Measurements from ENCODE around the gene AOPEP.
A peak's percentile ranks its signal among the peaks of the same experiment; 100 is the strongest.

AOPEP gene

GRCh38 chr9:95086564-95086955, 360.1 kb downstream of the AOPEP start:
- H3K4me1 ChIP-seq (ENCODE audit: control insufficient read depth in 1 of 2, insufficient read depth in 2 of 2, low read length in 2 of 2) = peaks cover 6 to 60% of the 10 kb centered on the region in 2 donors
- H3K27ac ChIP-seq (ENCODE audit: low read length) = no peak overlapping the region
- H3K36me3 ChIP-seq (ENCODE audit: control insufficient read depth in 1 of 2, insufficient read depth in 2 of 2, low read length in 2 of 2) = peaks cover 27 to 40% of the 10 kb centered on the region in 2 donors
- H3K9me3 ChIP-seq (ENCODE audit: control insufficient read depth in 1 of 2, low read length in 2 of 2) = no peaks in the 10 kb centered on the region
- no peak overlapping the region for H3K4me3 ChIP-seq (ENCODE audit: low read depth in 1 of 2, low read length in 2 of 2)
- no peaks in the 10 kb centered on the region for H3K27me3 ChIP-seq (ENCODE audit: low read depth, low read length)

- Histone ChIP-seq H3K4me3 (ENCODE audit: low read depth in 1 of 2, low read length in 2 of 2) (no peak overlapping the region), H3K27me3 (ENCODE audit: low read depth, low read length) (no peaks in the 10 kb centered on the region), H3K27ac (ENCODE audit: low read length) (no peak overlapping the region), H3K36me3 (ENCODE audit: control insufficient read depth in 1 of 2, insufficient read depth in 2 of 2, low read length in 2 of 2) (peaks cover 24 to 38% of the 10 kb centered on the region in 2 donors), H3K9me3 (ENCODE audit: control insufficient read depth in 1 of 2, low read length in 2 of 2) (no peaks in the 10 kb centered on the region), H3K4me1 (ENCODE audit: control insufficient read depth in 1 of 2, insufficient read depth in 2 of 2, low read length in 2 of 2) (peaks cover 4 to 63% of the 10 kb centered on the region in 2 donors)
These were observed 361.3 kb downstream of the AOPEP start for GRCh38 chr9:95087659-95088242.

GRCh38 chr9:95088421-95089161, 362.1 kb downstream of the AOPEP start:
- peaks cover 19 to 30% of the 10 kb centered on the region in 2 donors for H3K36me3 ChIP-seq (ENCODE audit: control insufficient read depth in 1 of 2, insufficient read depth in 2 of 2, low read length in 2 of 2)
- H3K4me1 ChIP-seq (ENCODE audit: control insufficient read depth in 1 of 2, insufficient read depth in 2 of 2, low read length in 2 of 2) = peaks cover 4 to 65% of the 10 kb centered on the region in 2 donors
- H3K9me3 ChIP-seq (ENCODE audit: control insufficient read depth in 1 of 2, low read length in 2 of 2) = no peaks in the 10 kb centered on the region
- H3K27ac ChIP-seq (ENCODE audit: low read length) = peak overlapping the region; percentile 7
- H3K4me3 ChIP-seq (ENCODE audit: low read depth in 1 of 2, low read length in 2 of 2) = no peak overlapping the region
- no peaks in the 10 kb centered on the region for H3K27me3 ChIP-seq (ENCODE audit: low read depth, low read length)

- H3K27ac ChIP-seq (ENCODE audit: low read length) = peak overlapping the region; percentile 51
- H3K36me3 ChIP-seq (ENCODE audit: control insufficient read depth in 1 of 2, insufficient read depth in 2 of 2, low read length in 2 of 2) = peaks cover 12 to 28% of the 10 kb centered on the region in 2 donors
These were observed 362.9 kb downstream of the AOPEP start for GRCh38 chr9:95089257-95090022.

GRCh38 chr9:95090023-95090791, 363.7 kb downstream of the AOPEP start:
- Histone ChIP-seq H3K27me3 (ENCODE audit: low read depth, low read length) (no peaks in the 10 kb centered on the region), H3K36me3 (ENCODE audit: control insufficient read depth in 1 of 2, insufficient read depth in 2 of 2, low read length in 2 of 2) (peaks cover 8 to 21% of the 10 kb centered on the region in 2 donors), H3K9me3 (ENCODE audit: control insufficient read depth in 1 of 2, low read length in 2 of 2) (no peaks in the 10 kb centered on the region), H3K4me1 (ENCODE audit: control insufficient read depth in 1 of 2, insufficient read depth in 2 of 2, low read length in 2 of 2) (peaks cover 4 to 71% of the 10 kb centered on the region in 2 donors), H3K4me3 (ENCODE audit: low read depth in 1 of 2, low read length in 2 of 2) (no peak overlapping the region), H3K27ac (ENCODE audit: low read length) (peak overlapping the region; percentile 51)

More at GRCh38 chr9:95089257-95090022, 362.9 kb downstream of the AOPEP start:
- Histone ChIP-seq H3K4me3 (ENCODE audit: low read depth in 1 of 2, low read length in 2 of 2) (no peak overlapping the region), H3K9me3 (ENCODE audit: control insufficient read depth in 1 of 2, low read length in 2 of 2) (no peaks in the 10 kb centered on the region), H3K4me1 (ENCODE audit: control insufficient read depth in 1 of 2, insufficient read depth in 2 of 2, low read length in 2 of 2) (peaks cover 4 to 71% of the 10 kb centered on the region in 2 donors), H3K27me3 (ENCODE audit: low read depth, low read length) (no peaks in the 10 kb centered on the region)

GRCh38 chr9:95090871-95091577, 364.5 kb downstream of the AOPEP start:
- H3K27ac ChIP-seq (ENCODE audit: low read length) = peak overlapping the region; percentile 51
- no peaks in the 10 kb centered on the region for H3K27me3 ChIP-seq (ENCODE audit: low read depth, low read length)
- H3K4me1 ChIP-seq (ENCODE audit: control insufficient read depth in 1 of 2, insufficient read depth in 2 of 2, low read length in 2 of 2) = peaks cover 4 to 72% of the 10 kb centered on the region in 2 donors
- H3K36me3 ChIP-seq (ENCODE audit: control insufficient read depth in 1 of 2, insufficient read depth in 2 of 2, low read length in 2 of 2) = peaks cover 4 to 14% of the 10 kb centered on the region in 2 donors
- H3K4me3 ChIP-seq (ENCODE audit: low read depth in 1 of 2, low read length in 2 of 2) = no peak overlapping the region
- no peaks in the 10 kb centered on the region for H3K9me3 ChIP-seq (ENCODE audit: control insufficient read depth in 1 of 2, low read length in 2 of 2)

DNA sequence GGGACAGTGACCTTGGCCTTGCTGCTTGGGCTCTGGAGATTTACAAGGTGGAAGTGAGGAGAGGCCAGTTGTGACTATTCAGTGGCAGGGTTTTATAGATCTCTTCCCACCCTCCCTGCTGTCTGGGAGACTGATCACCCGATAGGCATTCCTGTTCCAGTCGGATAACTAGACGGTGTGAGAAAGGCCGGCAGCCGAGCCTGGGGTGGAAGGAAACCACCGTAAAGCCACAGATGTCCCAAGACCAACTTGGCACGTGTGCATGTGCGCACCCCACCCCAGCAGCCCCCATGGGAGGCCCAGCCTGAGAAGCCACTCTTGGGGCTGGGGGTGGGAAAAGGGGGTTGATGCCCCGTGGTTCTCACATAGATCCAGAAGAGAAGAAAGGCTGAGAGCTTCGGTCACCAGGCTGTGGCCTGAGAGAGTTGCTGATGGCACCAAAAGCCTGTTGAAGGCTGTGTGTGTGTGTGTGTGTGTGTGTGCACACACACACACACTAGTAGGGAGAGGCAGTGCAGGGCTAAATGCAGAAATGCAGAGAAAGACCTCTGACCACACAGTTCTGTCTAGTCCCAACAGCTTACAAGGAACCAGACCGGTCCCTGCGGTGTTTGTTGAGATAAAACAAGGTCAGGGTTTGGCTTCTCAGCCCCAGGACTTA, 365.2 kb downstream of the AOPEP start:
- Histone ChIP-seq H3K27me3 (ENCODE audit: low read depth, low read length) (no peaks in the 10 kb centered on the region), H3K4me1 (ENCODE audit: control insufficient read depth in 1 of 2, insufficient read depth in 2 of 2, low read length in 2 of 2) (peaks cover 4 to 68% of the 10 kb centered on the region in 2 donors), H3K27ac (ENCODE audit: low read length) (no peak overlapping the region), H3K4me3 (ENCODE audit: low read depth in 1 of 2, low read length in 2 of 2) (no peak overlapping the region), H3K9me3 (ENCODE audit: control insufficient read depth in 1 of 2, low read length in 2 of 2) (no peaks in the 10 kb centered on the region), H3K36me3 (ENCODE audit: control insufficient read depth in 1 of 2, insufficient read depth in 2 of 2, low read length in 2 of 2) (peaks cover 1 to 7% of the 10 kb centered on the region in 2 donors)

- Histone ChIP-seq H3K4me3 (ENCODE audit: low read depth in 1 of 2, low read length in 2 of 2) (no peak overlapping the region), H3K27ac (ENCODE audit: low read length) (peak overlapping the region; percentile 41), H3K27me3 (ENCODE audit: low read depth, low read length) (no peaks in the 10 kb centered on the region), H3K9me3 (ENCODE audit: control insufficient read depth in 1 of 2, low read length in 2 of 2) (no peaks in the 10 kb centered on the region), H3K4me1 (ENCODE audit: control insufficient read depth in 1 of 2, insufficient read depth in 2 of 2, low read length in 2 of 2) (peaks cover 4 to 67% of the 10 kb centered on the region in 2 donors), H3K36me3 (ENCODE audit: control insufficient read depth in 1 of 2, insufficient read depth in 2 of 2, low read length in 2 of 2) (peaks cover 0 to 8% of the 10 kb centered on the region in 2 donors)
These were observed 366.0 kb downstream of the AOPEP start for GRCh38 chr9:95092262-95093072.

- Histone ChIP-seq H3K27ac (ENCODE audit: low read length) (no peak overlapping the region), H3K9me3 (ENCODE audit: control insufficient read depth in 1 of 2, low read length in 2 of 2) (no peaks in the 10 kb centered on the region)
These were observed 367.1 kb downstream of the AOPEP start for GRCh38 chr9:95093586-95093985.

More at GRCh38 chr9:95093586-95093985, 367.1 kb downstream of the AOPEP start:
- H3K36me3 ChIP-seq (ENCODE audit: control insufficient read depth in 1 of 2, insufficient read depth in 2 of 2, low read length in 2 of 2) = peaks cover 0 to 12% of the 10 kb centered on the region in 2 donors
- no peak overlapping the region for H3K4me3 ChIP-seq (ENCODE audit: low read depth in 1 of 2, low read length in 2 of 2)
- H3K4me1 ChIP-seq (ENCODE audit: control insufficient read depth in 1 of 2, insufficient read depth in 2 of 2, low read length in 2 of 2) = peaks cover 4 to 58% of the 10 kb centered on the region in 2 donors
- no peaks in the 10 kb centered on the region for H3K27me3 ChIP-seq (ENCODE audit: low read depth, low read length)
